Measurements from ENCODE around the gene SERPINB11. TPM values are rescaled to one million over a fixed set of nuclear protein-coding genes. Genes with fewer than 3 reads are reported as not detected.
"Not testable (repeated sequence)": the region's sequence is repeated elsewhere in the genome, so short reads cannot be mapped to it uniquely, and the experiment has no call there.

SERPINB11 gene
- total and polyA plus RNA-seq, 7 donors: not detected

GRCh38 chr18:63757541-63757940, 54.8 kb downstream of the SERPINB11 start:
- TF ChIP-seq CTCF (IDR thresholded peaks at IDR 0.05): no peak
- no peaks in the 10 kb centered on the region for H3K27me3 ChIP-seq (ENCODE audit: insufficient read depth in 3 of 3, low read length in 2 of 3)
- ATAC-seq (no peak), DNase-seq (no peak)
- intact Hi-C loops (cut with DNase I): no loop called here
- no peak overlapping the region for H3K27ac ChIP-seq
- no peaks in the 10 kb centered on the region for H3K36me3 ChIP-seq (ENCODE audit: insufficient read depth in 1 of 2, low read depth in 1 of 2)
- peaks cover 9% of the 10 kb centered on the region for H3K9me3 ChIP-seq
- H3K4me3 ChIP-seq: no peak overlapping the region
- no peaks in the 10 kb centered on the region for H3K4me1 ChIP-seq

- ATAC-seq: no peak
- no peak for TF ChIP-seq CTCF (IDR thresholded peaks at IDR 0.05)
Observed at GRCh38 chr18:63758615-63759240, 56.0 kb downstream of the SERPINB11 start.

GRCh38 chr18:63759786-63760185, 57.0 kb downstream of the SERPINB11 start:
- H3K4me3 ChIP-seq; H3K27ac ChIP-seq; H3K27me3 ChIP-seq (ENCODE audit: insufficient read depth in 3 of 3, low read length in 2 of 3); H3K9me3 ChIP-seq; H3K4me1 ChIP-seq; H3K36me3 ChIP-seq (ENCODE audit: insufficient read depth in 1 of 2, low read depth in 1 of 2); DNase-seq; ATAC-seq; intact Hi-C loops (cut with DNase I): not testable (repeated sequence)
- 93 to 98% (median 93%) methylated on average over 2 of the region's 2 CpGs for WGBS, 3 donors

More at GRCh38 chr18:63758615-63759240, 56.0 kb downstream of the SERPINB11 start:
- DNase-seq: no peak
- Histone ChIP-seq H3K4me3 (no peak overlapping the region), H3K36me3 (ENCODE audit: insufficient read depth in 1 of 2, low read depth in 1 of 2) (no peaks in the 10 kb centered on the region), H3K27me3 (ENCODE audit: insufficient read depth in 3 of 3, low read length in 2 of 3) (no peaks in the 10 kb centered on the region), H3K27ac (no peak overlapping the region), H3K9me3 (peaks cover 9% of the 10 kb centered on the region), H3K4me1 (no peaks in the 10 kb centered on the region)
- 63 to 69% (median 68%) methylated on average over 3 of the region's 3 CpGs for WGBS, 3 donors
- intact Hi-C loops (cut with DNase I): no loop called here

GRCh38 chr18:63762518-63762917, 59.8 kb downstream of the SERPINB11 start:
- intact Hi-C loops (cut with DNase I): no loop called here
- no peak for ATAC-seq
- no peak for TF ChIP-seq CTCF (IDR thresholded peaks at IDR 0.05)

GRCh38 chr18:63763831-63764600, 61.3 kb downstream of the SERPINB11 start:
- H3K4me3 ChIP-seq: no peak overlapping the region
- no peaks in the 10 kb centered on the region for H3K4me1 ChIP-seq
- 55 to 77% (median 66%) methylated on average over 3 of the region's 3 CpGs for WGBS, 3 donors
- DNase-seq: no peak
- no peak for ATAC-seq
- intact Hi-C loops (cut with DNase I): no loop called here
- H3K27me3 ChIP-seq (ENCODE audit: insufficient read depth in 3 of 3, low read length in 2 of 3): no peaks in the 10 kb centered on the region
- TF ChIP-seq CTCF (IDR thresholded peaks at IDR 0.05): no peak
- H3K9me3 ChIP-seq: peaks cover 9% of the 10 kb centered on the region
- H3K36me3 ChIP-seq (ENCODE audit: insufficient read depth in 1 of 2, low read depth in 1 of 2): no peaks in the 10 kb centered on the region
- no peak overlapping the region for H3K27ac ChIP-seq

More at GRCh38 chr18:63762518-63762917, 59.8 kb downstream of the SERPINB11 start:
- no peaks in the 10 kb centered on the region for H3K4me1 ChIP-seq
- no peaks in the 10 kb centered on the region for H3K27me3 ChIP-seq (ENCODE audit: insufficient read depth in 3 of 3, low read length in 2 of 3)
- H3K27ac ChIP-seq: no peak overlapping the region
- no peaks in the 10 kb centered on the region for H3K36me3 ChIP-seq (ENCODE audit: insufficient read depth in 1 of 2, low read depth in 1 of 2)
- H3K9me3 ChIP-seq: peaks cover 9% of the 10 kb centered on the region
- 85 to 96% (median 93%) methylated on average over 1 of the region's 1 CpG for WGBS, 3 donors
- H3K4me3 ChIP-seq: no peak overlapping the region
- DNase-seq: no peak
